Nephron (organoid): Measurements from ENCODE around the gene MED6.

Experiments used
- H3K27ac Mint-ChIP-seq, 3 experiments: 2 replicates each; pipeline ENCODE4 v1.8.0; 2020; ENCODE audit warnings: mixed read lengths in 3 of 3, mild to moderate bottlenecking in 2 of 3, moderate library complexity in 1 of 3
- H3K27me3 Mint-ChIP-seq: 2 replicates; pipeline ENCODE4 v1.8.0; 2021; ENCODE audit warnings: low read depth, mild to moderate bottlenecking, moderate library complexity, mixed read lengths
- H3K36me3 Mint-ChIP-seq: 2 replicates; pipeline ENCODE4 v1.8.0; 2020; ENCODE audit warnings: low read depth, mixed read lengths
- H3K4me1 Mint-ChIP-seq: 2 replicates; pipeline ENCODE4 v1.8.0; 2020; ENCODE audit warnings: mixed read lengths
- H3K4me3 Mint-ChIP-seq, 3 experiments: 2 replicates each; pipeline ENCODE4 v1.8.0; 2020; ENCODE audit warnings: mild to moderate bottlenecking in 3 of 3, mixed read lengths in 3 of 3, moderate library complexity in 2 of 3
- H3K9me3 Mint-ChIP-seq: 2 replicates; pipeline ENCODE4 v1.8.0; 2020; ENCODE audit warnings: mixed read lengths
- CTCF ChIP-seq, 3 experiments: fragments of 200-600 bp; sonication (generic); IDR thresholded peaks; one replicate each; pipeline ENCODE4 v1.5.0; 2021; ENCODE audit warnings: antibody characterized with exemption in 3 of 3; ENCODE audit not compliant: unreplicated experiment in 3 of 3

Gene MED6

GRCh38 chr14:70534904-70535303 lies 65.6 kb downstream of the MED6 start, which contains the start of gene ADAM20:
TSS of gene ADAM20 (minus strand) at chr14:70535004. CDS start at chr14:70524757, 10,247 bp downstream.
- H3K27ac Mint-ChIP-seq = no peak within 1 kb of the TSS
- peaks cover 12% of the 10 kb centered on the region for H3K4me1 Mint-ChIP-seq
- peaks cover 50% of the 10 kb centered on the region for H3K9me3 Mint-ChIP-seq
- H3K36me3 Mint-ChIP-seq = peaks cover 77% of the 10 kb centered on the region
- TF ChIP-seq CTCF (IDR thresholded peaks at IDR 0.05; ENCODE audit: unreplicated experiment in 3 of 3) = no peak
- H3K27me3 Mint-ChIP-seq = no peaks in the 10 kb centered on the region
- no peak within 1 kb of the TSS for H3K4me3 Mint-ChIP-seq
